Thymus (tissue), 11 donors: ENCODE results near the gene NUP210. TPM values are rescaled to one million over a fixed set of nuclear protein-coding genes. Genes with fewer than 3 reads are reported as not detected.

Experiments used
- DNase-seq, 9 donors: peaks; one replicate each; pipeline ENCODE4 v3.0.0-alpha.2; 2013; ENCODE audit warnings: low spot score in 9 of 9, low read depth in 6 of 9, missing footprints in 1 of 9
- H3K27ac ChIP-seq, 2 donors: one replicate each; pipeline ENCODE4 v1.5.1; 2013; ENCODE audit warnings: control low read depth in 1 of 2, low read depth in 1 of 2, low read length in 1 of 2, mild to moderate bottlenecking in 1 of 2, moderate library complexity in 1 of 2
- H3K27me3 ChIP-seq, 2 donors: one replicate each; pipeline ENCODE4 v1.5.1; 2013; ENCODE audit warnings: low read length in 1 of 2; ENCODE audit not compliant: control insufficient read depth in 2 of 2, insufficient read depth in 1 of 2
- H3K36me3 ChIP-seq, 2 donors: one replicate each; pipeline ENCODE4 v1.5.1; 2013; ENCODE audit warnings: low read length in 1 of 2, mild to moderate bottlenecking in 1 of 2, moderate library complexity in 1 of 2; ENCODE audit not compliant: control insufficient read depth in 2 of 2, insufficient read depth in 2 of 2
- H3K4me1 ChIP-seq, 2 donors: one replicate each; pipeline ENCODE4 v1.5.1; 2013; ENCODE audit warnings: low read length in 2 of 2; ENCODE audit not compliant: control insufficient read depth in 2 of 2, insufficient read depth in 2 of 2
- H3K4me3 ChIP-seq, 2 donors: one replicate each; pipeline ENCODE4 v1.5.1; 2013; ENCODE audit warnings: low read length in 2 of 2, control low read depth in 1 of 2, mild to moderate bottlenecking in 1 of 2
- H3K9me3 ChIP-seq, 2 donors: one replicate each; pipeline ENCODE4 v1.5.1; 2013; ENCODE audit warnings: low read length in 1 of 2, mild to moderate bottlenecking in 1 of 2; ENCODE audit not compliant: control insufficient read depth in 2 of 2, insufficient read depth in 1 of 2
- WGBS: extraction: QIAGEN DNeasy Blood & Tissue Kit; methylation state at CpG from one replicate; pipeline ENCODE4 v1.1.7; 2013; 5-methylcytosine and 5-hydroxymethylcytosine counted together
- polyA plus RNA-seq: library from polyadenylated mRNA; stranded (reverse); fragments of 200-250 nt; gene quantifications from one replicate; pipeline ENCODE4 v1.2.3, GENCODE V29; 2013
- total RNA-seq: library from RNA; stranded (reverse); fragments of 120-200 nt; gene quantifications from one replicate; pipeline ENCODE4 v1.2.4, GENCODE V29; 2013
- donor health status: healthy.

NUP210 gene
- total and polyA plus RNA-seq, 2 donors, result 22.9 to 23.8 TPM

DNA sequence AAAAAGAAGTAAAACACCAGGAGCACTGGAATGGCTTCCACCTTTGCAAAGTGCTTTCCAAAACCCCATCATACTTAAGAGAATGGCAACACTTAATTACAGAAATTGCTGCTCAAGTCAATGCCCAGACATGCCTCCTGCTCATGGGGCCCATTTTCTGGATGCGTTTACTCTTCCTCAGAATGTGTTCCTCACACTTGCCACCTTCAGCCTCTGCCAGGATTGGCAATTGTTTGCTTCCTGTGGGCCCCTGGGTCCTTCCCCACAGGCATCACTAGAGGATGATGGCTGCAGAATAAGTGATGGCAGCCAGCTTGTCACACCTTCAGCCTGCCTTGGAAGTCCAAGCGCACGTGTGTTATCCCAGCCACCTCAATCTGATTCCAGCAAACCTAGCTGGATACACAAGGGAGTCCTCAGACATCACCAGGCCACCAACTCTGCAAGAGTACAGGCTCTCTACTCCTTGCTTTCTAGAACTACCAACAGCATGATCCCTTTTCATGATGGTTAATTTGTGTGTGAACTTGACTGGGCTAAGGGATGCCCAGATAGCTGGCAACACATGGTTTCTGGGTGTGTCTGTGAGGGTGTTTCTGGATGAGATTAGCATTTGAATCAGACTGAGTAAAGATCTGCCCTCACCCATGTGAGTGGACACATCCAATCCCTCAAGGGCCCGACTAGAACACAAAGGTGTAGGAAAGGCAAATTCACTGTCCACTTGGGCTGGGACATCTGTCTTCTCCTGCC lies 4.9 kb upstream of the NUP210 start:
- H3K9me3 ChIP-seq, result peaks cover 0 to 12% of the 10 kb centered on the region in 2 donors
- H3K4me1 ChIP-seq, result peaks cover 5 to 30% of the 10 kb centered on the region in 2 donors
- no peak overlapping the region for H3K4me3 ChIP-seq
- no peaks in the 10 kb centered on the region for H3K27me3 ChIP-seq
- no peak for DNase-seq
- no peaks in the 10 kb centered on the region for H3K36me3 ChIP-seq
- no peak overlapping the region for H3K27ac ChIP-seq
- WGBS, result 98% methylated on average over 4 of the region's 4 CpGs

DNA sequence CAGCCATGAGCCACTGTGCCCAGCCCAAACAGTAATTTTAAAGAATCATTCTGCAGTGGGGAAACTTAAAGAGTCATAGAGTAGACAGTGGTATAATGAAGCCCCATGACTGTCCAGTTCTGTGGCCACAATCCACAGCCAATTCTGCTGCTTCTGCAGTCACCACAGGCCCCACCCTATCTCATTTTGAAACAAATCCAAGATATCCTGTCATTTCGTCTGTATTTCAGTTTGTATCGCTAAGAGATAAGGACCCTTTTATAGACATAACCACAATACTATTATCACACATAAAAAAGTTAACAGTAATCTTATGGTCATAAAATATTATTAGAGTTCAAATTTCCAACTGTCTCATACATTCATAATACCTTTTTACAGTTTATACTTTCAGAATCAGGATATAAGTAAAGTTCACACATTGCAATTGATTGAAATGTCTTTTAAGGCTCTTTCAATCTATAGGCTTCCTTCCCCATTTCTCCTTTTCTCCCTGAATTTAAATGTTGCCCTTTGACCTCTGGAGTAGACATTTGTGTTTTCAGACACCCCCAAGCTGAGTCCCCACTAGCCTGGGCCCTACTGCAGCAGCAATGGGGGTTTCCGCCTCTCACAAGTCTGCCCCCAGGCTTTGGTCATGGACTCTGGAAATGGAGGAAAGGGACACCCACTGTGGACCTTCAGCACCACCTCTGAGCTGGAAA lies 4.2 kb upstream of the NUP210 start:
- H3K27ac ChIP-seq, result no peak overlapping the region
- WGBS, result 91% methylated on average over 3 of the region's 3 CpGs
- no peak for DNase-seq
- peaks cover 0 to 12% of the 10 kb centered on the region in 2 donors for H3K9me3 ChIP-seq
- no peaks in the 10 kb centered on the region for H3K36me3 ChIP-seq
- H3K4me3 ChIP-seq, result no peak overlapping the region
- H3K4me1 ChIP-seq, result peaks cover 5 to 30% of the 10 kb centered on the region in 2 donors
- H3K27me3 ChIP-seq, result no peaks in the 10 kb centered on the region

DNA sequence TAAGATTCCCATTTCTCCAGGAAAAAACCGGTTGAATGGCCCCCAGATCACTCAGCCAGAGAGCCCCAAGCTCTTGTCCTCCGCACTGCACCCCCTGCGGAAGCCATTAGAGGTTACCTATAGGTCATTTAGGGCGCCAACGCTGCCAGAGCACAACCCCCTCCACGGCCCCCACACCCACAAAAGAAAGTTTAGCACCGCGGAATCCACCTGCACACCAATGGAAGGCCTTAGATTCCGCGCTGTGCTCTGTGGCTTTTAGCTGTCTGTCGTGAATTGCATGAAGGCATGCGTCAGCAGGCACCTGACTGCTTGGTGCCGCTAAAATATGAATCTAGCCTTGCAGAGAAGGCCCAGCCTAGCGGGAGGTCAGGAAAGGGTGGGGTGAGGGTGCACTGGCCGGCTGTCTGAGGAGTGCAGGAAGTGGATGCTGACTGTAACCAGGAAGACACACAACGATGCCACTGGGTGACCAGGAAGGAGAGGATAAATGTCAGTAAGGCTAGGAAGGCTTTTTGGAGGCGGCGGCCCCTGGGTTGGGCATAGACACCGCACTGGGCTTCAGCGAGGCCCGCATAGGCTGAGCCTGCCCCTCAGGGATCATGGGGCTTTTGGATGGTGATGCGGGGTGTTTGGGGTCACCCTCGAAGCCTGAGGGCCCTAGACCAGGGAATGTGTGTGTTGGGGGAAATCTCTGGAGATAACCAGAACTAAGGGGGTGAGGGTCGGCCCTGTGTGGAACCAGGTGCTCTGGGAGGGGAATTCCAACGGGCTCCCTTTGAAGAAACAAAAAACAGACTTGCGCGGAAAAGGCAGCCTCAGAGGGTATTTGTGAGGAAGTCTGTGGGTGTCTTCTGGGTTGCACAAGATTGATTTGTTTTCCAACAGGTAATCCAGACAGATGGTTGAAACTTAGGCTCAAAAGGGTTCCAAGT lies 976 bp upstream of the NUP210 start:
- DNase-seq, result peak in 8 of 9 donors; percentile 59 to 93 (median 72)
- H3K27me3 ChIP-seq, result no peaks in the 10 kb centered on the region
- peaks cover 0 to 6% of the 10 kb centered on the region in 2 donors for H3K36me3 ChIP-seq
- H3K9me3 ChIP-seq, result peaks cover 0 to 9% of the 10 kb centered on the region in 2 donors
- peaks cover 28 to 47% of the 10 kb centered on the region in 2 donors for H3K4me1 ChIP-seq
- 38% methylated on average over 27 of the region's 27 CpGs for WGBS
- H3K4me3 ChIP-seq, result peak overlapping the region; percentile 72 to 83
- H3K27ac ChIP-seq, result peak overlapping the region; percentile 96

DNA sequence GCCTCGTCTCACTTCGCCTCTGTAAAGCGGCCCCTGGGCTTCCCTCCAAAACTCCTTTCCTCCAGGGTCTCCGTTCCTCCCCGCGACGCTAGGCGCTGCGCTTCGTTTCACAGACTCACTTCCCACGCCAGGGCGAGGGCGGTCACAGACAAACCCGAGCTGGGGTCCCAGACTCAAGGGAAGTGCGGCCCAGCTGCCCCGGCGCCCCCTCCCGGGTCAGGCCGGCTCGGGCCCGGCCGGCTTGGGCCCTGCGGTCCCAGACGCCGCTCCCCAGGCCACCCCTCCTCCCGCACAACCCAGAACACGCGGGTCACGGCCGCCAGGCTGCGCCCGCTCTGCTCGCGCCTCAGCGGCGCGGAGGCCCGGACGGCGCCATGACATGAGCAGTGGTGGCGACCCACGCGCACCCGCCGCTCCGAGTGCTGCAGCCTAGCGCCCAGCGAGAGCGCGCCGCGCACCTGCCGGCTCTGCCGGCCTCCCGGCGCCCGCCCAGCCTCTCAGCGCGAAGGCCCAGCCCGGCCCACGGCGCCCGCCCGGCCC lies 547 bp downstream of the NUP210 start:
- peaks cover 0 to 6% of the 10 kb centered on the region in 2 donors for H3K36me3 ChIP-seq
- H3K9me3 ChIP-seq, result peaks cover 0 to 3% of the 10 kb centered on the region in 2 donors
- DNase-seq, result peak in 6 of 9 donors; percentile 38 to 78 (median 56)
- peak overlapping the region; percentile 69 to 83 for H3K4me3 ChIP-seq
- no peaks in the 10 kb centered on the region for H3K27me3 ChIP-seq
- peaks cover 36 to 58% of the 10 kb centered on the region in 2 donors for H3K4me1 ChIP-seq
- H3K27ac ChIP-seq, result peak overlapping the region; percentile 80 to 96
- under 1% methylated on average over 64 of the region's 64 CpGs for WGBS

DNA sequence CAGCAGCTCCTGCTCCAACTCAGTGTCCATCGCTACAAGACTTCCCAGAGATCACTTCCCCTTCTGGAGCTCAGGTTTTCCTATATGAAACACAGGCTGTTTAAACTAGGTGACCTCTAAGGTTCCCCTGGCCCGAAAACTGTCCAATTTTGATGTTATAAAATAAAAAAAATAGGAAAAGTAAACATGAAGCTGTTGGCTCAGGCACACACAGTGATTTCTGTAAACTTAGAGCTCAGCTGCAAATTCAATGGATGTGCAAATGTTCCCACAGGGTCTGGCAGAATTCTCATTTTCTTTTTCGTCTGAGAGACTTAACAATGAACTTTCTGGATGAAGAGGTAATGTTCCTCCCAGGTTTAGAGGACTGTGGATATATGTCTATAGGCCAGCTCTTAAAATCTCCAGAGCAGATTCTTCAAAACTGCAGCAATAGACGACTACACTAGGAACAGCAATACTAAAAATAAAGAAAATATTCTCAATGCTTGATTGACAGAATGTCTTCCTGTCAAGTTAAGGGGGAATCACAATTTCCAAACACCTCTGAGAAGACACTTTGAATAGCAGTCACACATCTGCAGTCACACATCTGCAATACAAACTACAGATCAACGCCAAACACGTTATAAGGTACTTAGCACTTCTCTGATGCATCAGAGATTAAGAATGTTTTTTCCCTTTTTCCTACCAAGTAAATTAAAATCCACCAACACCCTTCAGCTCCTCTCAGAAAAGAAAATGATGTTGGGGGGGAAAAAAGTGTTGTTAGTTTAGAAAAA lies 2.8 kb downstream of the NUP210 start:
- Histone ChIP-seq H3K36me3 (peaks cover 0 to 6% of the 10 kb centered on the region in 2 donors), H3K9me3 (peaks cover 0 to 3% of the 10 kb centered on the region in 2 donors), H3K27ac (peak overlapping the region in 1 of 2 donors; percentile 57), H3K4me1 (peaks cover 48 to 69% of the 10 kb centered on the region in 2 donors), H3K4me3 (no peak overlapping the region), H3K27me3 (no peaks in the 10 kb centered on the region)
- 72% methylated on average over 6 of the region's 6 CpGs for WGBS
- DNase-seq, result no peak

DNA sequence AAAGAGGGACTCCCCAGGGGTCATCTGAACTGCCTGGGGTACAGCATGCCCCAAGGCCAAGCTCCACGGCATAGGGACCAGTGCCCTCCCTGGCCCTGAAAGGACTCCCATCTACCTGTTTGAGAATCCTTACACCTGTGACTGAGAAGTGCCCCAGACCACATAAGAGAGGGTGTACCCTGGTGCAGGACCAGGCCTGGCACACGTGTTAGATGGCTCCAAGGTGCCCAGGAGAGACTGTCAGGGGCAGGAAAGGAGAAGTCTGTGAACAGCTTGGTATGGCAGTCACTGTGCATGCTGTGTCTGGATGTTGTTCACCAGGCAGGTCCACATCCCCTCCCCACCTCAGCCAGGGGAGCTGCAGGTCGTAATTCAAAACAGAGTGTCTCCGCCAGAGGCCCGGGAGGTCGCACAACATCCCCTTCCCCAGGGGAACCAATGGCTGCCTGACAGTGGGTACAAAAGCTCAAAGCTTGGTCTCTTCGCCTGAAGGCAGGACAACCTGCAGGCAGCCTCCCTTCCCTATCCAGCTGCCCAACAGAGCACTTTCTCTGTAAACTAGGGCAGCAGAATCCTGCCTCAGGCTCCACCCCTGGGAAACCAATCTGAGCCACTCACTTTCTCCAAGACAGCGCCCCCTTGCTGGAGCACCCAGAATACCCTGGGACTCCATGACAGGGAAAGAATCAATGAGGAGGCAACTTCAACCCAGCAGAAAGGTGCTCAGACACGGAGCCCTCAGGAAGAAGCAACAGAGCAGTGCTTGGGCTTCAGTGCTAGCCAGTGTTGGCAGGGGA lies 3.9 kb downstream of the NUP210 start:
- Histone ChIP-seq H3K27ac (peak overlapping the region; percentile 70 to 79), H3K4me1 (peaks cover 46 to 67% of the 10 kb centered on the region in 2 donors), H3K36me3 (peaks cover 0 to 9% of the 10 kb centered on the region in 2 donors), H3K27me3 (no peaks in the 10 kb centered on the region), H3K9me3 (peaks cover 0 to 3% of the 10 kb centered on the region in 2 donors), H3K4me3 (no peak overlapping the region)
- WGBS, result 67% methylated on average over 9 of the region's 9 CpGs
- peak in 2 of 9 donors; percentile 17 to 38 for DNase-seq

DNA sequence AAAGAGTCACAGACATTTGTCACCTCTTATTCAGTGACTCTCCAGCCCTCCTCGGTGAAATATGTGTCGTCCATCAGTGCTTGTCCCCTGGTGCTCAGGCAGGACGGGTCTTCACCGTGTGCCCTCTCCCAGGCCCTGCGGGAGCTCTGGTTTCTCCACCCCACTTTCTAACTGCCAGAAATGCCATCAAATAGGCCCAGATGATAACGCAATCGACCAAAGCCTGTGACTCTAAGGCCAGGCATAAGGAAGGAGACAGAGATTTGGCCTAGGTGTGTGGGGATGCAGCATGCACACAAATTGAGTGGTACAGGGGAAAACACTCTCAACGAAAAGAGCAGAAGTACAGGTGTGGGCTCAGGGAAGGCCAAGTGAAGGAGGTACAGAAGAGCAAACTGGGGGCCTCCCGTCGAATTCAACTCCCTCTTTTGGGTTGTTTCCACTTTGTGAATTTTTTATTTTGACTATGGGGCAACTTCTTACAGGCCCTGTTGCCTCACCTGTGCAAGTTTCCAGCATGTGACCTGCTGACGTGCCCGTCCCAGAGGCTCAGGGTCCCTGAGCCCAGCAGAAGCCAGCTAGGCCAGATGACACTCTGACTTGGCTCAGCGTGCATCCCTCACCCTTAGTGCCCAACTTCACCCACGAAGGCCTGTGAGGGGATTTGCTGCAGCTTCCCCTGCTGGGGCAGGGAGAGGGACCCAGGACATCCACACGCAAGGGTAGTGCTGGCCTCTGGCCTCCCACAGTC lies 4.7 kb downstream of the NUP210 start:
- Histone ChIP-seq H3K27me3 (no peaks in the 10 kb centered on the region), H3K36me3 (peaks cover 0 to 9% of the 10 kb centered on the region in 2 donors), H3K27ac (peak overlapping the region; percentile 70 to 79), H3K4me1 (peaks cover 43 to 59% of the 10 kb centered on the region in 2 donors), H3K9me3 (no peaks in the 10 kb centered on the region), H3K4me3 (no peak overlapping the region)
- WGBS, result 86% methylated on average over 15 of the region's 15 CpGs
- DNase-seq, result peak in 1 of 9 donors; percentile 19
